Cardiac fibroblast (primary cell): ENCODE results near the gene FAN1.

Experiments used
- DNase-seq, 2 donors: peaks; one replicate each; pipeline versions ENCODE4 v3.0.0 to v3.0.0-alpha.2; 2010; ENCODE audit warnings: low read depth in 2 of 2
- H3K4me3 ChIP-seq, 2 donors: replicated peaks in 1 of 2; 1 replicate in 1 of 2; 2 replicates in 1 of 2; pipeline ENCODE4 v1.5.1; 2011; ENCODE audit warnings: low read depth in 2 of 2, low read length in 2 of 2, mild to moderate bottlenecking in 2 of 2, moderate library complexity in 1 of 2
- TF ChIP-seq, protein P1 (sequence below): IDR thresholded peaks from one replicate; pipeline ENCODE4 v1.5.1; 2011; ENCODE audit warnings: low read depth, mild to moderate bottlenecking, low read length, inconsistent platforms

The FAN1 gene

GRCh38 chr15:30924353-30924752, 20.6 kb downstream of the FAN1 start:
- TF ChIP-seq, protein P1, sequence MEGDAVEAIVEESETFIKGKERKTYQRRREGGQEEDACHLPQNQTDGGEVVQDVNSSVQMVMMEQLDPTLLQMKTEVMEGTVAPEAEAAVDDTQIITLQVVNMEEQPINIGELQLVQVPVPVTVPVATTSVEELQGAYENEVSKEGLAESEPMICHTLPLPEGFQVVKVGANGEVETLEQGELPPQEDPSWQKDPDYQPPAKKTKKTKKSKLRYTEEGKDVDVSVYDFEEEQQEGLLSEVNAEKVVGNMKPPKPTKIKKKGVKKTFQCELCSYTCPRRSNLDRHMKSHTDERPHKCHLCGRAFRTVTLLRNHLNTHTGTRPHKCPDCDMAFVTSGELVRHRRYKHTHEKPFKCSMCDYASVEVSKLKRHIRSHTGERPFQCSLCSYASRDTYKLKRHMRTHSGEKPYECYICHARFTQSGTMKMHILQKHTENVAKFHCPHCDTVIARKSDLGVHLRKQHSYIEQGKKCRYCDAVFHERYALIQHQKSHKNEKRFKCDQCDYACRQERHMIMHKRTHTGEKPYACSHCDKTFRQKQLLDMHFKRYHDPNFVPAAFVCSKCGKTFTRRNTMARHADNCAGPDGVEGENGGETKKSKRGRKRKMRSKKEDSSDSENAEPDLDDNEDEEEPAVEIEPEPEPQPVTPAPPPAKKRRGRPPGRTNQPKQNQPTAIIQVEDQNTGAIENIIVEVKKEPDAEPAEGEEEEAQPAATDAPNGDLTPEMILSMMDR = no peak
- DNase-seq = peak; percentile 33 to 49
- H3K4me3 ChIP-seq = no peak overlapping the region

DNA sequence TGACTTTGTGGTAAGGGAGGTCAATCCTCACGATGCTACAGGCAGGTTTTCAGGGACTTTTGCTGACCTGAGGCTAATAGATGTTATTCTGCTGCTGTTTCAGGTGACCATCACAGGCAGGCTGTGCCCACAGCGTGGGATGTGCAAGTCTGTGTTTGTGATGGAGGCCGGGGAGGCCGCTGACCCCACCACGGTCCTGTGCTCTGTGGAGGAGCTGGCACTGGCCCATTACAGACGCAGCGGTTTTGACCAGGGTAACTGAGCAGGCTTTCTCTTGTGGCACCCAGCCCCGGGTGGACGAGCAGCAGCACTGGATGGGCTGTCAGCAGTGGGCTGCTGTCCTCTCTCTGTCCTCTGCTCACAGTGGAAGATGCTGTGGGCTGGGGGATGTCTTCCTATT, 22.0 kb downstream of the FAN1 start:
- H3K4me3 ChIP-seq = no peak overlapping the region
- no peak for DNase-seq
- TF ChIP-seq, protein P1 = no peak

DNA sequence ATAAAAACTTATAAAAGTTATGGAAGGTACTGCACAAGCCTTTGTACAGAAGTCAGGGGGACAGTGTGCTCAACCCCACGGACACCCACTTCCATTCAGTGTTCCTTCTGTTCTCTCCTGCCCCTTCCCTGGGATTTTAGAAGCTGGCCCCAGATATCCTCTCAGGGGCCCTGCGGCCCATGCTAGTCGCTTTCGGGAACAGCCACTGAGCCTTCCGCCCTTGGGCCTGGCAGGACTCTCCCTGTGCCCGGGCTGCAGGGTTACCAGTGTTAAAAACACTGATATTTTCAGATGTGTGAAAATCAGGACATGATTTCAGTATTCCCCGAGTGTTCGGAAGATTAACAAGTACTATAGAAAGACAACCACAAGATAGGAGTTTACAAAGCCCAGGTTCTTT, 22.4 kb downstream of the FAN1 start:
- TF ChIP-seq, protein P1 = no peak
- no peak for DNase-seq
- H3K4me3 ChIP-seq = no peak overlapping the region

DNA sequence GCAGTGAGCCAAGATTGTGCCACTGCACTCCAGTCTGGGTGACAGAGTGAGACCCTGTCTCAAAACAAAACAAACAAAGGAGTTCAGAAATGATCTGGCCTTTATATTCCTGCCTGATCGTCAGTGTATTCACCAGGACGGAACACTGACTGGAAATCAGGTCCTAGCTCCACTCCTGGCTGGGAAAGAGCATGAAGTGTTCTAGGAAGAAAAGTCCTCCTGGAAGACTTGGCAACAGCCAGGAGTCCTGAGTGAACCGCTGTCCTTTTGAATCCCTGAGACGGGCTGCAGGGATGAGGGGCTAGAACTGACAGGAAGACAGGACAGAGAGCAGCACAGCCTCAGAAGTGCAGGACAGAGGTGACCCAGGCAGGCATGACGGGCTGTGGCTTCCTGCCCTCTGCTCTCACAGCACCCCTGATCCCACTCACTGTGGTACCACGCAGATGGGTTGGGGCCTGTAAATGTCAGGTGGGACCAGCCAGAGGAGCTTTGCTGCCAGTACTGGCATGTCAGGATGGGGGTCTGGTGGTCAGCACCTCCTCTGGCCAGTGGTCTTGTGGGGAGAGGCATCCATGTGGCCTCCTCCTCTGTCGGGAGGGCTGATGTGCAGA, 23.5 kb downstream of the FAN1 start:
- no peak overlapping the region for H3K4me3 ChIP-seq
- TF ChIP-seq, protein P1 = no peak
- DNase-seq = no peak

- TF ChIP-seq, protein P1 = no peak
- DNase-seq = no peak
- H3K4me3 ChIP-seq = no peak overlapping the region
These were observed 24.4 kb downstream of the FAN1 start for GRCh38 chr15:30928076-30928475.

DNA sequence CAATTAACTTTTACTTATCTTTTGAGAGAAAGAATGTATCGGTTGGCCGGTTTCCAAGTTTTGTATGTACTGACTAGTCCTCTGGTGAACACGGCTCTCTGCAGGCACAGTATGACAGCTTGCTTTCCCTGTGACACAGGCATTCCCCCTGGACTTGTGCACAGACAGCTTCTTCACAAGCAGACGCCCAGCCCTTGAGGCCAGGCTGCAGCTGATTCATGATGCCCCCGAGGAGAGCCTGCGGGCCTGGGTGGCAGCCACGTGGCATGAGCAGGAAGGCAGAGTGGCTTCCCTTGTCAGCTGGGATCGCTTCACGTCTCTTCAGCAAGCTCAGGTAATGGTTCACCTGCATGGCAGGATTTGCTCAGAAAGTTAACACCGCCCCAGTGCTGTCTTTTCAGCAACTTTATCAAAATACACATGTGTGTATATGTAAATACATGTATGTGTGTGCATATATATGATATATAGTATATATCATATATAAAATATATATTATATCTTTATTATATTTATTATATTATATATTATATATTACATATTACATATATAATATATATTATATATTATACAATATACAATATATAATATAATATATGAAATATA, 25.5 kb downstream of the FAN1 start:
- no peak overlapping the region for H3K4me3 ChIP-seq
- no peak for DNase-seq
- TF ChIP-seq, protein P1 = no peak

GRCh38 chr15:30929982-30930381, 26.3 kb downstream of the FAN1 start:
- DNase-seq = no peak
- TF ChIP-seq, protein P1 = no peak
- H3K4me3 ChIP-seq = no peak overlapping the region
